Right renal cortex interstitium (tissue), 3 donors: Measurements from ENCODE around the gene GCLM. TPM values are rescaled to one million over a fixed set of nuclear protein-coding genes. Genes with fewer than 3 reads are reported as not detected.
A peak's percentile ranks its signal among the peaks of the same experiment; 100 is the strongest.
"Not testable (repeated sequence)": the region's sequence is repeated elsewhere in the genome, so short reads cannot be mapped to it uniquely, and the experiment has no call there.

Experiments used
- DNase-seq, 3 donors: peaks; one replicate each; pipeline ENCODE4 v3.0.0-alpha.2; 2013; ENCODE audit warnings: low read depth in 3 of 3, low spot score in 2 of 3
- polyA plus RNA-seq, 3 donors: library from polyadenylated mRNA; unstranded; fragments of 120-200 nt; gene quantifications; one replicate each; pipeline ENCODE4 v1.2.1, GENCODE V29; 2013; ENCODE audit not compliant: insufficient read length in 3 of 3

The GCLM gene
- 10 to 100 TPM; 12.2 to 13.0 (median 12.4) TPM for polyA plus RNA-seq

GRCh38 chr1:93909146-93910050, at the start of gene GCLM:
TSS of gene GCLM (minus strand) at chr1:93909430. CDS start at chr1:93909163, 267 bp downstream.
- peak; percentile 62 to 80 (median 78) for DNase-seq

- DNase-seq, result no peak
Observed at GRCh38 chr1:93958726-93959100, 49.5 kb upstream of the GCLM start.

- DNase-seq, result no peak
Observed at GRCh38 chr1:93958032-93958725, 48.9 kb upstream of the GCLM start.

DNA sequence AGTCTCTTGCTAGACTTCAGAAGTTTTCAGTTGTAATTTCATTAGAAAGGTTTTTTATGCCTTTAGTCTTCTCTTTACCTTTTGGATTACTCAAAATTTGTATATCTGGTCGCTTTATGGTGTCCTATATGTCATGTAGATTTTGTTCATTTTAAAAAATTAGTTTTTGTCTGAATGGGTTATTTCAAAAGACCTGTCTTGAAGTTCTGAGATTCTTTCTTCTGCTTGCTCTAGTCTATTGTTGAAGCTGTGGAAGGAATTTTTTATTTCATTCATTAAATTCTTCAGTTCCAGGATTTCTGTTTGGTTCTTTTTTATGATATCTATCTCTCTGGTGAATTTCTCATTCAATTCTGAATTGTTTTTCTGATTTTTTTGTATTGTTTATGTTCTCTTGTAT, 46.5 kb upstream of the GCLM start:
- DNase-seq, result no peak

DNA sequence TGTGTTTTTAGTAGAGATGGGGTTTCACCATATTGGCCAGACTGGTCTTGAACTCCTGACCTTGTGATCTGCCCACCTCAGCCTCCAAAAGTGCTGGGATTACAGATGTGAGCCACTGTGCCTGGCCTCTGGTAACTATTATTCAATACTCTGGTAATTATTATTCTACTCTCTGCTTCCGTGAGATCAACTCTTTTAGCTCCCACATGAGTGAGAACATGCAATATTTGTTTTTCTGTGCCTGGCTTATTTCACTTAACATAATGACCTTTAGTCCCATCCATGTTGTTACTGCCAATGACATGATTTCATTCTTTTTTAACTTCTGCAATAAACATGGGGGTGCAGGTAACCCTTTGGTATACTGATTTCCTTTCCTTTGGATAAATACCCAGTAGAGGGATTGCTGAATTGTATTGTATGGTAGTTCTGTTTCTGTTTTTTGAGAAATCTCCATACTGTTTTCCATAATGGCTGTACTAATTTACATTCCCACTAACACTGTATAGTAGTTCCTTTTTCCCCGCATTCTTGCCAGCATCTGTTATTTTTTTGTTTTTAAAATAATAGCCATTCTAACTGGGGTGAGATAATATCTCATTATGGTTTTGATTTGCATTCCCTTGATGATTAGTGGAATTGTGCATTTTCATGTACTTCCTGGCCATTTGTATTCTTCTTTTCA, 37.9 kb upstream of the GCLM start:
- DNase-seq, result not testable (repeated sequence)

DNA sequence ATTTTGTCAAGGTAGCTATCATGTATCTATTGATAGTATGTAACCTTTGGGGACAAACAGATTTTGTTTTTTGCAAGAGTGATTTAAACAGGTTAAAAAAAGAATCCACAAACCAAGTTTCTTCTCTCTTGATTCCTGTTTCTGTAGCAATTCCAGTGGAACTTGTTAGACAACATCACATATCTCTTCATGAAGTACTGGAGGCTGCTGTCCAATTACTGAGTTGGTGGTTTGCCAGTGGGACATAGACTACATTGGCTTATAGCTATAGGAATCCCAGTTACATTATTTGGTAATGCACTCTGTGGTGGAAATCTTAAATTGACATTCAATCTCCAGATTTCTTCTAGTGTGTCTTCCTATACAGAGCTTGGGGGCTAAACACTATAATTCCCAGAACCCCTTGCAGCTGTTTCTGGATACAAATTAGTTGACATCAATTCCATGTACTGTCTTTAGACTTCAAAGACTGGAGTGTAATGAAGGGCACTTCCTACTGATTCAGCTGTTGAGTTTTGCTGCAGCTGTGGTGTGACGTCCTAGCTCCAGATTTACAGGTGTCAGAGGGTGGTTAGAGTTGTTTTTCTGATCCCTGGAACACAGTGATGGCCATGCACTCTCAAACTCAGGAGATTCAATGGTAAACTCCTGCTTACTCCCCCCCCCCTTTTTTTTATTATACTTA, 29.4 kb upstream of the GCLM start:
- no peak for DNase-seq

GRCh38 chr1:93937997-93938396, 28.8 kb upstream of the GCLM start:
- DNase-seq, result no peak

DNA sequence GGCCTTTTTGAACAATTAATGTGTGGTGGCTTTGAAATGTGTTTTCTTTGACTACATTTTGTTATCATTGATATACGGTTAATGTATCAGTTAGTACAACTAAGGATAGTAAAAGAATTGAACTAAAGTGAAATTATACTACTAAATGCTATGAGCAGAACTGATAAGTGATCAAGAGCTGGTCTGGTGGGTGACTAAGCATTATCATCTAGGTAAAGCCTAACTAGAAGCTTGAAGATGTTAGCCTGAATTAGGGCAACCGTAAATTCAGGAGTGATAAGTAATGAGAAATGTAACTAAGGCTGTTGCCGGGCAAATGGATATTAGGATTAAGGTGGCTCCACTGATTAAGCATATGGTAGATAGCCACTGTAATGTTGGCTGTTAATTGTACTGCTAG, 16.0 kb upstream of the GCLM start:
- no peak for DNase-seq

GRCh38 chr1:93919780-93920179, 10.6 kb upstream of the GCLM start:
- DNase-seq, result no peak

DNA sequence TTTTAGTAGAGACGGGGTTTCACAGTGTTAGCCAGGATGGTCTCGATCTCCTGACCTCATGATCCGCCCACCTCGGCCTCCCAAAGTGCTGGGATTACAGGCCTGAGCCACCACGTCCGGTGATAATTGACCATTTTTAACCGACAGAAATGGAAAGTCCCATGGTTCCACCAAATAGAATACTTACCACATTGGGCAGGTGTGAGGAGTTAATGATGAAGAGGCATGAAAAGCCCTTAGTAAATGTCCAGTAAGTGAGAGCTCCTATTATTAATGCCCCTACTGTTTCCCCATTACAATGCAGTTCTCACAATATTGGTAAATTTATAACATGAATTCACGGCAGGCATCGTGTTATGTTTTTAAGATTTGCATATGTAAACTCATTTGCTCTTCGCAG, 8.1 kb upstream of the GCLM start:
- no peak for DNase-seq

GRCh38 chr1:93910880-93911279, 1.6 kb upstream of the GCLM start:
- not testable (repeated sequence) for DNase-seq

DNA sequence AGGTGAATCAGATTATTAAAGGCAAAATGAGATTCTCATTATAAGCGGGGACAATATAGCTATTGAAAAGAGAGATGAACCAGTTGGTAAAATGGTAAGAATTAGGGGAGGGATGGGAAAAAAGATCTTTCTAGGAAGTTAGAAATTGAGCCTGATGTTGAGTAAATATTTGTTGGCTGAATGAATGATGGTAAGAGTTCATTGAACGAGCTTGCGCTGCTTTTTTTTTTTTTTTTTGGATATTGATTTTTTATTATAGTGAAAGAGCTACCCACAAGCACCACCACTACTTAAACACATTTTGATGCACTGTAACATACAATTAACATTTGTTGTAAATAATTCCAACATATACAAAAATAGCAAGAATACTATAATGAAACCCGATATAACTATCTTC, 1.1 kb upstream of the GCLM start:
- no peak for DNase-seq

GRCh38 chr1:93908394-93909145, 660 bp downstream of the GCLM start:
- DNase-seq, result peak in 1 of 3 donors; percentile 12

GRCh38 chr1:93907718-93908117, 1.5 kb downstream of the GCLM start:
- DNase-seq, result no peak

DNA sequence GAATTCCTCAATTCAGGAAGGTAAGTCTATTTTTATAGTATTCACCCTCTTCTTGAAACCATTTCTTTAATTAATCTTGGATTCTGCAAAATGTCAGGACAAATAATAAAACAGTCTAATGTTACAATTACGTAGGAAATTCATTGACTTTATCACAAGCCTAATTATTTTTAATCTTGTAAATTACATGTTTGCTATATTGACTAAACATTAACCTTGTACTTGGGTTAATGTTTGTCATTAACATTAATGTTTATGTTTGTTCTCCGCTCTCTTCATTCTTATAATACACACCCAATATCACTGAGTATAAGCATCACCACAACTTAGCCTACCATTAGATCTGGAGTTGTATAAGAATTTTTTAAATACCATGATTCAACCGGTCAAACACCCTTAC, 2.8 kb downstream of the GCLM start:
- DNase-seq, result no peak

DNA sequence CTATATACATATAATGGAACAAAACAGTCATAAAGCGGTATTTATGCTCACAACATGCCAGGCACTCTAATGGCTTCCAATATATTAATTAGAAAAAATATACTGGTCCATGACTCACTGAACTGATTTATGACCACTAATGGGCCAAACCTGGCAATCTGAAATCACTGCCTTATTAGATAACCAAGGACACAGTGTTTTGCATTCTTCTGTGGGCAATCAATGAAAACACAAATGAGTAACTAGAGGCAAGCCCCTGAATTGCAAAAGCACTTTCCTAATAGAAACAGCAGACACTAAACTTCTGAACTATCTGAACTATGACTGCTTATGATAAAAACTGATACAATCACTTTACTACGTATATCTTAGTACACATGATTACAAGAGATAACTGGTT, 3.5 kb downstream of the GCLM start:
- no peak for DNase-seq

- DNase-seq, result no peak
Observed at GRCh38 chr1:93905051-93905450, 4.2 kb downstream of the GCLM start.

DNA sequence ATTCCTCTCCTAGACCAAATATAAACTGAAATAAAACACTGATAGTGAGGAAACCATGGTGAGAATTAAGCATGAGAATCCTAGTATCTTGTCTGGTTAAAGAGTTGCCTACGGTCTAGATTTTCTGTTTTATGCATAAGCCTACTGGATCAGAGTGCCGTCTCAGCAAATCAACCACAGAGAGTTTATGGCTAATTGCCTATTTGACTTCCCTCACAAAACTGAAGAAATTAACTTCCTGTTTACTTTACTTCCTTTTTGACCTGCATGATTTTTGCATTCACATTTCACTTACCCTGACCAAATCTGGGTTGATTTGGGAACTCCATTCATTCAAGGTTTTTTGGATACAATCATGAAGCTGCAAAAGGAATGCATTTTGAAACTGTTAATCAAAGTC, 5.0 kb downstream of the GCLM start:
- DNase-seq, result no peak

- no peak for DNase-seq
Observed at GRCh38 chr1:93900723-93901504, 8.3 kb downstream of the GCLM start.
